ENCODE results near the gene NPAS3. TPM values are rescaled to one million over a fixed set of nuclear protein-coding genes. Genes with fewer than 3 reads are reported as not detected.
A peak's percentile ranks its signal among the peaks of the same experiment; 100 is the strongest.

The NPAS3 gene
- total and polyA plus RNA-seq, 7 donors, result 0.36 to 6.4 (median 4.6) TPM; not detected in 2

- Histone ChIP-seq H3K4me3 (no peak overlapping the region), H3K4me1 (no peaks in the 10 kb centered on the region), H3K27ac (no peak overlapping the region), H3K27me3 (no peaks in the 10 kb centered on the region), H3K36me3 (no peaks in the 10 kb centered on the region), H3K9me3 (no peaks in the 10 kb centered on the region)
- intact Hi-C loops (cut with DNase I), result no loop called here
- no peak for TF ChIP-seq EP300 (IDR thresholded peaks at IDR 0.05)
- no peak for TF ChIP-seq CTCF (IDR thresholded peaks at IDR 0.05)
- TF ChIP-seq POLR2A (IDR thresholded peaks at IDR 0.05), result no peak
- no peak for TF ChIP-seq POLR2AphosphoS5 (IDR thresholded peaks at IDR 0.05)
- WGBS, 2 donors, result 88 to 91% methylated on average over 5 of the region's 5 CpGs
- DNase-seq, result no peak
Observed at GRCh38 chr14:33670235-33670634, 731.6 kb downstream of the NPAS3 start.

GRCh38 chr14:33671556-33671955, 732.9 kb downstream of the NPAS3 start:
- no peak for TF ChIP-seq CTCF (IDR thresholded peaks at IDR 0.05)
- TF ChIP-seq EP300 (IDR thresholded peaks at IDR 0.05), result no peak
- no peak for TF ChIP-seq POLR2AphosphoS5 (IDR thresholded peaks at IDR 0.05)
- no peak for TF ChIP-seq POLR2A (IDR thresholded peaks at IDR 0.05)
- 24 to 55% methylated on average over 1 of the region's 1 CpG for WGBS, 2 donors
- Histone ChIP-seq H3K27me3 (no peaks in the 10 kb centered on the region), H3K4me1 (no peaks in the 10 kb centered on the region), H3K9me3 (no peaks in the 10 kb centered on the region), H3K27ac (no peak overlapping the region), H3K36me3 (no peaks in the 10 kb centered on the region), H3K4me3 (no peak overlapping the region)
- no peak for DNase-seq
- intact Hi-C loops (cut with DNase I), result no loop called here

GRCh38 chr14:33674927-33675326, 736.2 kb downstream of the NPAS3 start:
- H3K27ac ChIP-seq, result no peak overlapping the region
- WGBS, 2 donors, result 93 to 94% methylated on average over 5 of the region's 5 CpGs
- no peak overlapping the region for H3K4me3 ChIP-seq
- peaks cover 0 to 6% (median 2%) of the 10 kb centered on the region in 4 donors for H3K4me1 ChIP-seq
- H3K27me3 ChIP-seq, result no peaks in the 10 kb centered on the region
- DNase-seq, result no peak
- H3K36me3 ChIP-seq, result no peaks in the 10 kb centered on the region
- TF ChIP-seq POLR2A (IDR thresholded peaks at IDR 0.05) (no peak), EP300 (IDR thresholded peaks at IDR 0.05) (no peak), CTCF (IDR thresholded peaks at IDR 0.05) (no peak), POLR2AphosphoS5 (IDR thresholded peaks at IDR 0.05) (no peak)
- intact Hi-C loops (cut with DNase I), result no loop called here
- no peaks in the 10 kb centered on the region for H3K9me3 ChIP-seq

- Histone ChIP-seq H3K27ac (no peak overlapping the region), H3K4me1 (peaks cover 0 to 8% (median 3%) of the 10 kb centered on the region in 4 donors), H3K9me3 (no peaks in the 10 kb centered on the region), H3K4me3 (no peak overlapping the region), H3K36me3 (no peaks in the 10 kb centered on the region), H3K27me3 (no peaks in the 10 kb centered on the region)
- TF ChIP-seq EP300 (IDR thresholded peaks at IDR 0.05) (no peak), CTCF (IDR thresholded peaks at IDR 0.05) (no peak), POLR2A (IDR thresholded peaks at IDR 0.05) (no peak)
- no peak for DNase-seq
- intact Hi-C loops (cut with DNase I), result no loop called here
- WGBS, 2 donors, result 81% methylated on average over 5 of the region's 5 CpGs
Observed at GRCh38 chr14:33675415-33676130, 736.9 kb downstream of the NPAS3 start.

GRCh38 chr14:33676135-33676566, 737.5 kb downstream of the NPAS3 start:
- peaks cover 0 to 8% (median 3%) of the 10 kb centered on the region in 4 donors for H3K4me1 ChIP-seq
- no peak for TF ChIP-seq EP300 (IDR thresholded peaks at IDR 0.05)
- no peak for TF ChIP-seq POLR2AphosphoS5 (IDR thresholded peaks at IDR 0.05)
- no peak for TF ChIP-seq CTCF (IDR thresholded peaks at IDR 0.05)
- TF ChIP-seq POLR2A (IDR thresholded peaks at IDR 0.05), result no peak
- H3K36me3 ChIP-seq, result no peaks in the 10 kb centered on the region
- no peaks in the 10 kb centered on the region for H3K27me3 ChIP-seq
- H3K4me3 ChIP-seq, result no peak overlapping the region
- intact Hi-C loops (cut with DNase I), result no loop called here
- H3K27ac ChIP-seq, result no peak overlapping the region
- DNase-seq, result peak; percentile 60
- H3K9me3 ChIP-seq, result no peaks in the 10 kb centered on the region
- WGBS, 2 donors, result 42 to 43% methylated on average over 7 of the region's 7 CpGs

Data from sigmoid colon (tissue), 7 donors.